HG02943 (cell line): Measurements from ENCODE around the gene SF1.

Experiments
- ATAC-seq: cut with Tn5 transposase; IDR thresholded peaks from one replicate; pipeline ENCODE4 v1.9.1; 2021; ENCODE audit warnings: mild to moderate bottlenecking, low read depth, moderate library complexity; ENCODE audit not compliant: unreplicated experiment

The SF1 gene

GRCh38 chr11:64802370-64803157, 24.2 kb upstream of the SF1 start:
- ATAC-seq = no peak

GRCh38 chr11:64801561-64802369, 23.4 kb upstream of the SF1 start:
- no peak for ATAC-seq

GRCh38 chr11:64801158-64801464, 22.8 kb upstream of the SF1 start:
- ATAC-seq = no peak

GRCh38 chr11:64800303-64801157, 22.2 kb upstream of the SF1 start:
- no peak for ATAC-seq

- ATAC-seq = no peak
Measured at GRCh38 chr11:64799623-64800302, 21.4 kb upstream of the SF1 start.

- ATAC-seq = no peak
Measured at GRCh38 chr11:64799256-64799622, 20.9 kb upstream of the SF1 start.

GRCh38 chr11:64796757-64797541, 18.6 kb upstream of the SF1 start:
- ATAC-seq = no peak

- no peak for ATAC-seq
Measured at GRCh38 chr11:64796047-64796756, 17.9 kb upstream of the SF1 start.

GRCh38 chr11:64794526-64794925, 16.2 kb upstream of the SF1 start:
- no peak for ATAC-seq

- no peak for ATAC-seq
Measured at GRCh38 chr11:64793271-64794160, 15.2 kb upstream of the SF1 start.

GRCh38 chr11:64792482-64792881, 14.1 kb upstream of the SF1 start:
- no peak for ATAC-seq

GRCh38 chr11:64791781-64792291, 13.5 kb upstream of the SF1 start:
- ATAC-seq = no peak

- no peak for ATAC-seq
Measured at GRCh38 chr11:64790205-64791095, 12.1 kb upstream of the SF1 start.

GRCh38 chr11:64789331-64790204, 11.2 kb upstream of the SF1 start:
- ATAC-seq = no peak

- ATAC-seq = no peak
Measured at GRCh38 chr11:64788321-64789215, 10.2 kb upstream of the SF1 start.
